ENCODE data around the gene RSAD1.

Gene RSAD1

DNA sequence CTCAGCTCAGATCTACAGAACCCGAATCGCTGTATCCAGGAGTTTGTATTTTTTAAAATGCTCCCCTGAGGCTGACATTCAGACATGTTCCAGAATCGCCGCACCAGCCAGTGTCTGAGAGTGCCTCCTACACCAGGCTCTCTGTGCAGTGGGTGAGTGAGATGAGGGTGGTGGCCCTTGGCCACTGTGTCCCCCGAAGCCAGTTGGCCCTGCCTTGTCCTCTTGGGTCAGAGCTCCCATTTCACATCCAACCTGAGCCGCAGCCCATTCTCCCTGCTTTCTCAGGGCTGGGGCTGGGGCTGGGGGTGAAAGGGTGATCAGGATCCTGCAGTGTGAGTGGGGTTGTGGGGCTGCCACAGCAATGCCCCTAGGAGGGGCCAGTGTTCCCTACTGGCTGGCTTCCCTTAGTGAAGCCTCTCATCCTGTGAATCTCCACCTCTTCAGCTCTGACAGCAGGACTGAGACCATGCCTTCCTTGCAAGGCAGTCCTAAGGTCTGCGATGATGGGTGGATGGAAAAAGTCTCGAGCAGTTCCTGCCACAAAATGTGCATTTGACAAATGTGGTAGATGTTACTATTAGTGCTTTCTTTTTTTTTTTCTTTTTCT, 16.7 kb downstream of the RSAD1 start:
- no peak for DNase-seq (ENCODE audit: low spot score)

DNA sequence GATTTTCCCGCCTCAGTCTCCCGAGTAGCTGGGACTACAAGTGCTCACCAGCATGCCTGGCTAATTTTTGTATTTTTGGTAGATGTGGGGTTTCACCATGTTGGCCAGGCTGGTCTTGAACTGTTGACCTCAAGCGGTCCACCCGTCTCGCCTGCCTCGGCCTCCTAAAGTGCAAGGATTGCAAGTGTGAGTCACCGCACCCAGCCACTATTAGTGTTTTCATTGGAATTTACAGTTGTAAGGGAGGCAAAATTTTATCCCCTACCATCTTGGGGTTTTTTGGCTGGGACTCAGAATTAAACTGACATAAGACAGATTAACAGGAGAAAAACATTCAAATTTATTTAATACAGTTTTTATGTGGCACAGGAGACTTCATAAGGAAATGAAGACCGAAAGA, 17.3 kb downstream of the RSAD1 start:
- DNase-seq (ENCODE audit: low spot score) = no peak

DNA sequence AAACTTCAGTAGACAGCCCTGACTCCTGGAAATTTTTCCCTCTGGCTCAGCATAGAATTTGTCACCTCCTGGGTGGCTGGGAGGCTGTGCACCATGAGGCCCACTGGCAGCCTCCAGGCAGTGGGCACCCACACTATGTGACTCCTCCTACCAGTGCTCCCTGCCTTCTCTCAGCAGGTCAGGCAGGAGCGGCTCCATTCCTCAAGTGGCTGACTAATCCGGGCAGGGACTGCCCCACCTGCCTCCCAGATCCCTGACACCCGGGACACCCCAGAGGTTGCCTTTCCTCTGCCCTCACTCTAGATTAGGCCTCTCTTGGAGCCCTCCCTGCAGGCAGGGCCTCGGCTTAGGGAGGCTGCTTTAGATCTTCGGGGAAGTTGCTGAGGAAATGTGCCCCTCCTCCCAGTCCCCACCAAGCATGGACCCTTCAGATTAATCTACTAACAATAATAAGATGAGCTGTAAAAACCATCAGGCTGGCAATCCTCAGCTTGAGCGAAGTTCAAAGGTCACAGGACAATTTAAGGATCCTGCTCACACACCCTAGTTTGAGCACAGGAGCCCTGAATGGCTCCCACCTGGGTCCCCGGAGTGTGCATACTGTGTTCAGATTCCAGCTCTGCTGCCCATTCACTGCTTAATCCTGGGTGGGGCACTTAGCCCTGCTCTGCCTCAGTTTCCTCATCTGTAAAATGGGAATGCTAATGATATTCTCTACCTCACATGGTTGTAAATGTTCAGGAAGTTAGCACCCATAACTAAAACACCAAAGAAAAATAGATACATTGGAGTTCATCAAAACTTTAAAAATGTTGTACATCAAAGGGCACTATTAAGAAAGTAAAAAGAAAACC, 19.6 kb downstream of the RSAD1 start:
- peak; percentile 66 for DNase-seq (ENCODE audit: low spot score)

DNA sequence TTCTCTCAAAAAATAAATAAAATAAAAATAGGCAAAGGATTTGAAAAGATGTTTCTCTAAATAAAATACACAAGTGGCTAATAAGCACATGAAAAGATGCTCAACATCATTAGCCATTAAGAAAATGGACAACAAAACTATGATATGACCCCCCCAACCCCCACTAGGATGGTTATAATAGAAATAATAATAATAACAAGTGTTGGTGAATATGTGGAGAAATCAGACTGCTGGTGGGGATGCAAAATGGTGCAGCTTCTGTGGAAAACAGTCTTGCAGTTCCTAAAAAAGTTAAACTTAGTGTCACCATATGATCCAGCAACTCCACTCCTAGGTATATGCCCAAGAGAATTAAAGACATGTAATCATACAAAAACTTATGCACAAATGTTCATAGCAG, 20.6 kb downstream of the RSAD1 start:
- no peak for DNase-seq (ENCODE audit: low spot score)

DNA sequence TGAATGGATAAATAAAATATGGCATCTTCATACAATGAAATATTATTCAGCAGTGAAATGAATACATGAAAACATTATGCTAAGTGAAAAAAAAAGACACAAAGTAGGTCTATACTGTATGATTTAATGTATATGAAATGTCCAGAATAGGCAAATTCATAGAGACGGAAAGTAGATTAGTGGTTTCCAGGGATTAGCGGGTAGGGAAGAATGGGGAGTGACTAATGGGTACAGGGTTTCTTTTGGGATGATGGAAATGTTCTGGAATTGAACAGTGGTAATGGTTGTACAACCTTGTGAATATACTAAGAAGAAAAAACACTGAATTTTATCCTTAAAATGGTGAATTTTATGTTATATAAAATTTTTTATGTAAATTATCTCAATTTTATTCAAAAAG, 21.1 kb downstream of the RSAD1 start:
- DNase-seq (ENCODE audit: low spot score) = no peak

DNA sequence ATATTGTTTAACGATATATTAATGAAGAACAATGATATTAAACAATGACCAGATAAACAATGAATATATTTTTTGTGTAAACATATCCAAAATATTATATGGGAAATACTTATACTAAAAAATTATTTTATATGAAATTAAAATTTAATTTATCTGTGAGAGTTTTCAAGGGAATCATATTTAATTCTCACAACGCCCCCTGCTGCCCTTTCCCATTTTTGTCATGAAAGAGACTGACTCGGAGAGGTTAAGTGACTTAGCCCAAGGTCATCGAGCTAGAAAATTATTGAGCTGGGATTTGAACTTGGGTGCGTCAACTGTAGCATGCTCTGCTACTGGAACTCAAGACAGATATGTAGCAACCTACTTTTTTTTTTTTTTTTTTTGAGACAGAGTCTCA, 22.4 kb downstream of the RSAD1 start:
- peak; percentile 15 for DNase-seq (ENCODE audit: low spot score)

DNA sequence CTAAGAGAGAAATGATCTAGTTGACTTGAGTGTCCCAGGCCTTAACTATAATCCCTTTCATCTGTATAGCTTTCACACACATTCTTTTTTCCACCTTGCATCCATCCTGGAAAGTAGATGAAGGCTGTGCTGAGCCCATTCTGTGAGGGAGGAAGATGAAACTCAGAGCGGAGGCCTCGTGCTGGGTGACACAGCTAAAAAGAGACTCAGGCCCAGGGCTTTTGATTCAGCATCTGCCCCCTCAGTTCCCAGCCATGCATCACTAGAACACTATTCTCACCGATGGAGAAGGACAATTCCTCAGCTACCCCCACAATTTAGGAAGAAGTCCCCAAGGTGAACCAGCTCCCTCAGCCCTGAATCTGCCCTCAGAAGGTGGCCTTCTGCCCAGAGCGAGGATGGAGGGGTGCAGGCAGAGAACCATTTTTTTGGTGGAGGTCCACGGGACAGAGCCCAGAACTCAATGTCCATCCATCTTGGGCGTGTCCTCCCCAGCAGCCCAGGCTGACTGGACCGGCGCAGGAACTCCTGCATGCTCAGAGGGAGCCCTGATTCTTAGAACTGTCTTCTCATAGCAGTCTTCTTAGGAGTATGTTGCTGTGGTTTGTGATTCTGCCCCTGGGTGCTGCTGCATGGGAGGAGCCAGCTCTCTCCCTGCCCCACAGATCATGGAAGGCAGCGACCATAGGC, 23.8 kb downstream of the RSAD1 start:
- DNase-seq (ENCODE audit: low spot score) = no peak

DNA sequence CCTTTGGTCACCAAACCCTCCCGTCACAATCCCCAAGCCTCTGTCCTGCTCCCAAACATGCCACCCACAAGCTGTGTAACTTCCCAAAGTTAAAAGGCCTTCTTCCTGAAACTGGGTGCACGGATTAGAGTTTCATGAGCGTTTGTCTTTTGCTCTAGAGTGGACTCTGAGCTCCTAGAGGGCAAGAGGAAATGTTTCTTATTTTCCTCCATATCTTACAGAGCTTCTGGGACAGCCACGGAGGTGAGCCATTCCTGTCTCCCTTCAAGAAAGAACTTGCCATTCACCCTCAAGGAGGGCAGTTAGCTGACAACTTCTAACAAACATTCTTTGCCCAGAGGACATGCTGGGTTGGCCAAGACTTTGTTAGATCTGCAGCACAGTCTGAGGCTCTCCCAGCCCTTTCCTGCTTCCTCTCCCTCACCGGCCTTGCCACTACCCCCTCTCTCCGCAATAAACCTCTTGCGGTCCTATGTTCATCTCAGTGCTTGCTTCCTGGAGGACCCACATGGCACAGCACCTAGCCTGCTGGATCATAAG, 27.0 kb downstream of the RSAD1 start:
- DNase-seq (ENCODE audit: low spot score) = no peak

DNA sequence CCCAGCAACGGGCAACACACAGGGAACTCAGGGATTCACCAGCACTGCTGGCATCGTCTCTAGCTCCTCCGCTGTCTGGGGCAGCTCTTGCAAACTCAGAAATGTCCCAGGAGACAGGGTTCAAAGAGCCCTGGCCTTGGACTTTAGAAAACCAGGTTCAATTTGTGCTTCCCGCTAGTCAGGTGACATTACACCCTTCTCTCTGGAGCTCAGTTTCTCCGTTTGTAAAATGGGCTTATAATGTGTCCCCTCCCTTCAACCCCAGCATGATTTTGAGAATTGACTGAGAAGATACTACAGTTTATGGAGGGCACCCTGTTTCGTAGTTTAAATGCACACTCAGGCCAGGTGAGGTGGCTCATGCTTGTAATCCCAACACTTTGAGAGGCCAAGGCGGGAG, 27.6 kb downstream of the RSAD1 start:
- DNase-seq (ENCODE audit: low spot score) = no peak

DNA sequence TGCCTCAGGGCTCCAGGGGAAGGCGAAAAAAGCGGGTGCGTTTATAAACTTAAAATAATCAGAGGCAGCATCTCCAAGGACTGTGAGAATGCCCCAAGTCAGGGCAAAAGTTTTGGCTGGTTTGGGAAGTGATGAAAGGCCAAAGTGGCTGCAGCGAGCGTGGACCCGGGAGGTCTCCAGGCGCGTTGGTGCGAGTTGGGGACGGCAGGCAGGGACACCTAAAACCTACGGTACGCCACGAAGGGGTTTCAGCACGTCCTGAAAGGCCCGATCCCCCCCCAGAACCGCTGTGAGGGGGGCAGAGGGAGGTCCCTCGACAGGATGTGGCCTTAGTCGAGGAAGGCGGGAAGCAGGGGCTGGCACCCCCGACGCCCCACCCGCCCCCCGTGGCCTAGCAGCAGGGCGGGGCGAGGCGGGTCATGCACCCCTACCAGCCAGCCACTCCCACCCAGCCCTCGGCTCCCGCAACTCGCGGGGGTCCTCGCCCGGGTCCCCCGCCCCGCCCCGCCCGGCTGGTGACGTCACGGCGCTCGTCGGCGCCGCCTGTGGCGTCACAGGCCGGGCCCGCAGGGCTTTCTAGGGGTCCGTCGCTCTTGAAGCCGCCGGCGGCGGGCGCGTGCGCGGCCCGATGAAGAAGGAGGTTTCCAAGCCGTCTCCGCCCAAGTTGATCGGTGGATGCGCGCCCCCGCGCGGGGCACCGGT, 29.4 kb downstream of the RSAD1 start, which contains the start of gene MYCBPAP:
Gene MYCBPAP, plus strand, starts transcription at position 569 of the 702 bp plus-strand sequence. CDS start 236 bp downstream, outside the sequence.
- DNase-seq (ENCODE audit: low spot score) = peak; percentile 85

DNA sequence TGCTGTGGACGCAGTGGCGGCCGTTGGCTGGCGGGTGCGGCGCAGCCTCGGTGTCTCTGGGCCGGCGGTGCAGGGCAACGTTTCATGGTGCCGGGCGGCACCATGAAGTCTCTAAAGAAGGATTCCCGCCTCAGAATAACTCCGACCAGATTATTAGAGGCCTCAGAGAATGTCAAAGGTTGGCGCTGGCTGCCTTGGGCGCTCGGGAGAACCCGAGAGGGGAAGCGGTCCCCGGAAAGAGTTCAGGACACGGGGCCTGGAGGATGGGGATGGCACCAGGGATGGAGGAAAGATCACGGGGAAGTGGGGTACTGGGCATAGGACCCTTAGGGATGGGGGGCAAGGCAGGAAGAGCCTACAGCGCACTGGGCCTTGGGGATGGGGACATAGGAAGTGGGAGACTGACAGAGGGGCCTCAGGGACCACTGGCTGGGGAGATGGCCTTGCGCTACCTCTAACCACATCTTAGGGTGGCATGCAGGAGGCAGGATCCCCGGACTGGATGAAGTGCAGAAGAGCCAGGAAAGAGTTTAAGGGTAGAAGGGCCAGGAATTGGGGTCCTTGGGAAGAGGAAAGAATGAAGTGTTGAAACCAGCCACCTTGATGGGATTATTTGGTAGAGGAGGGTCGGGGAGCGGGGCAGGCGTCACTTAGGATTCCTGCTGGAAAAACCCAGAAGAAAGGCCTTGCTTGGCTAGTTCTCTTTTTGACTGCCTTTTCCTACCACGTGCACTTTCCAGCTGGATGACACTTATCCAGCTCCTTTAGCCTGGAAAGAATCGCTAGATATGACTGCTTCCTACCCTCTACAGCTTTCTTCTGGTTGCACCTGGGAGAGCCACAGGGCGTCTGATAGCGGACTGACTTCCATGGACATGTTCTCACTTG, 30.2 kb downstream of the RSAD1 start:
- no peak for DNase-seq (ENCODE audit: low spot score)

DNA sequence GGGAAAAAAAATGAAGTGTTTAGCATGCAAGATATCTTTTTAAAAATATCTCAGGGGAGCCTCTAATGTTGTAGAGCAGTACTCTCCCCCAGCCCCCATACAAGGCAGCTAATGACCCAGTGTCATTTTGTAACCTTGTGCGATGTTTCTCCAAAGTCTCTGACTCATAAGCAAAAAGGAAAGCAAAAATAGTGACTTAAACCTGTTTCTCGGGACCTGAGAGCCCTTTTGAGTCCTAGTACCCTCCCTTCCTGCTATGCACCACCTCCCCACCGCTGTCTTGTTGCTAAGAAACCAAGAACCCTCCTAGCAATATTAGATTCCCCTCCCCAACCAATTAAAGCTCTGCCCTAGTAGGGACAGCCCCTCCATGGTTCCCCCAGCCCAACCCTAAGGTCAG, 32.4 kb downstream of the RSAD1 start:
- DNase-seq (ENCODE audit: low spot score) = no peak

DNA sequence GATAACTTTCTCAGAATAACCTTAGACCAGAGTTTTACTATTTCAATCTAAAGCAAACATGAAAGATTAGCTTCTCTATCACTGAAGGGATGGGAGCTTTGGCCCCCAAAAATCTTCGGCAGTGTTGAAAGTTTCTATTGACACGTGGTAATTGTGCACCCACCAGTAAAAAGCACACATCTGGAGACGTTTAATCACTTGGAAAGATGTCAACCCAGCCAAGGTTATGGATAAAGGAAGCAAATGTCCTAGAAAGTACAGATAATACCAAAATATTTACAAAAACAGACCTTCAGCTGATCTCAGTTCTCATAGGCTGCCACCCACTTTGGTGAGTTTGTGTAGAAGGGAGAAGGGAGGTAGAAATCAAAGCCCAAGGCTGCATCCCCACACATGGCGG, 34.8 kb downstream of the RSAD1 start:
- no peak for DNase-seq (ENCODE audit: low spot score)

DNA sequence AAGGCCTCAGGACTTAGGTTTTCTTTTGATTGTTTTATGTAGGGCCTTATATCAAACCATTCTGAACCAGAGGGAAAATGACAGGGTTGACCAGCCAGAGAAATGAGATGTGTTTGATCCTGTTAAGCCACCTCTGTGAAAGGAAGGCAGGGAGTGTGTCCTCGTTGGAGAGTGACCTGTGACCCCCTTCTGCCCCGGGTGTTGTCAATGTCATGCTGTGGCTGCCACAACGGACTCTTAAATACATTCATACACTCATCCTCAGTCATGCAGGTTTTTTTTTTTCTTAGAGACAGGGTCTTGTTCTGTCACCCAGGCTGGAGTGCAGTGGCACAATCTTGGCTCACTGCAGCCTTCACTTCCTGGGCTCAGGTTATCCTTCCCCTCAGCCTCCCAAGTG, 35.7 kb downstream of the RSAD1 start:
- no peak for DNase-seq (ENCODE audit: low spot score)

DNA sequence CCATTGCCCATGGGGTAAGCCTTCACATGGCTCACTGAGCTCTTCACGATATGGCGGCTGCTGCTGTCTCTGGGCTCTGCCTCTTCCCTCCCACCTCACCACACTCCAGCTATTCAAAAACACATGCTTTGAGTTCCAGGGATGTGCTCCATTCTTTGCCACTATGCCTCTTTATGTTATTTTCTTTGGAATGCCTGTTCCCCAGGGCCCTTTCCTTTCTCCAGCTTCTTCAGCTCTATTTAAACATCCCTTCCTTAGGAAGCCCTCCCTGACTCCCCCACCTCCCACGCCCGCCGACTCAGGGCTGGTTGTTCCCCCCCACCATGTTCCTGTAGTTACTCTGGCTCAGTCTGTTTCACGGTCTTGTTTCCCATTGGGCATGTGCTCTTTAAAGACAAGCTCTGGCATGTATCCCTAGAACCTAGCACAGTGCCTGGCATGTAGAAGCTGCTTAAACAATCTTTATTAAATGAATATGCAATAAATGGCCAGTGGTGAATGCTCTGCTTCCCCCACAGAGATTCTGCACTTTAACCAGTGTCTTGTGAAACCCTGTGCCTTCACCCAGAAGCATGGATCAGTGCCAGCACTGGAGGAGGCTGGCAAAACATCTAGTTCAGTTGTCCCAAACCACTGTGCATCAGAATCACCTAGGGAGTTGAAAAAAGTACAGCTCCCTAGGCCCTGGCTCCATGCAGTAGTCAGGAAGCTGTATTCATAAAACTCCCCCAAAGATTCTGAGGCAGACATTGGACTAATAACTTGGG, 36.5 kb downstream of the RSAD1 start:
- DNase-seq (ENCODE audit: low spot score) = no peak

DNA sequence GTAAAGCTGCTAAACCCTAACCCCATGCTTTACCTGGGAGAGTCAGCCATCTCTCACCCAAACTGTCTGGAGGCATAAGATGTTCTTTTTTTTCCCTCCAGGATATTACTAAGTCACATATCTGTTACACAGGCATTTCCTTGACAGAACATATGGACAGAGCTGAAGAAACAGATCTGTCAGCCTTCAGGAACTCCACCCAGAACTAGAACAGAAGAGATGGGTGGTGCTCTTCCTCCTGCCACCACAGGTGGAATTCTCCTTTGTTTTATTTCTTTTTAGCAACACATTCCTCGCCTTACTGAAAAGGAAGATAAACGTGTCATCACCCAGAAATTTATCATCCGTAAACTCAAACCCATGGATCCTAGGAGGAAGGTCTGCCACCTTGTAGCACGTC, 38.4 kb downstream of the RSAD1 start:
- no peak for DNase-seq (ENCODE audit: low spot score)

DNA sequence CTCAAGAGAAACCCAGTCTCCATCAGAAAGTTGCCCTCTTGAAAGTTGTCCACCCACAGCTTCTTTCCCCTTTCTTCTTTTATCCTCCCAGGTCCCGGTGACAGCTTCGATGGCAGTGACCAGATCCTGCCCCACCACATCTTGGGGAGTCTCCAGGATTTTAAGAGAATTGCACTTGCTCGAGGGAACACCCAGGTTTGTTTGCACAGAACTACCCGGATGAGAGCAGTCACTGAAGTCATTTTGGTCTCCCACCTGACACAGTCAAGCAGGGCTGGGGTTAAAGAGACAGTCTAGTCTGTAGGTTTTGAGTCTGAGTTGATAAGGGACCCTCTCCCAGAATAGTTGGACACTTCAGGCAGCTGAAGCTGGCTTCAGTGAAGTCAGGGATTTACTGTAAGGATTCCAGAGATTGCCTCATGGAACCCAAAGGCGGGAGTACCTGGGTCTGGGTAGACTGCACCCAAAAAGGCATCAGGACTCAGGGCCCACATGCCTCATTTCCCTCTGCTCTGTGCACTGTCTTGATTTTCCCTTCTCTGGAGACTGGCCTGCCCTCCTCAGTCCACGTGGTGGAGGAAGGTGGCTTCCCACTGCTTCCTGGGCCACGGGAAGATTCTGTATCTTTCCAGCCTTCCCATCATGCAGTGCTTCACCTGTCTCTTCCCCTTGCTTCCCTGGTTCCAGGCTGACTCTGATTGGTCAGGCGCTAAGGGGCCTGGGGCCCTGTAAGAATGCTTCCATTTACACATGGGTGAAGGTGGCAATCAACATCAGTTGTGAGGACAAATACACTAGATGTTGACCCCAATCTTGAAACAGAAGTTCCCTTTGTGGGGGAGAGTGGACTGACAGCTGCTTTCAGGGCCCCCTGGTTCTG, 39.1 kb downstream of the RSAD1 start:
- DNase-seq (ENCODE audit: low spot score) = no peak

DNA sequence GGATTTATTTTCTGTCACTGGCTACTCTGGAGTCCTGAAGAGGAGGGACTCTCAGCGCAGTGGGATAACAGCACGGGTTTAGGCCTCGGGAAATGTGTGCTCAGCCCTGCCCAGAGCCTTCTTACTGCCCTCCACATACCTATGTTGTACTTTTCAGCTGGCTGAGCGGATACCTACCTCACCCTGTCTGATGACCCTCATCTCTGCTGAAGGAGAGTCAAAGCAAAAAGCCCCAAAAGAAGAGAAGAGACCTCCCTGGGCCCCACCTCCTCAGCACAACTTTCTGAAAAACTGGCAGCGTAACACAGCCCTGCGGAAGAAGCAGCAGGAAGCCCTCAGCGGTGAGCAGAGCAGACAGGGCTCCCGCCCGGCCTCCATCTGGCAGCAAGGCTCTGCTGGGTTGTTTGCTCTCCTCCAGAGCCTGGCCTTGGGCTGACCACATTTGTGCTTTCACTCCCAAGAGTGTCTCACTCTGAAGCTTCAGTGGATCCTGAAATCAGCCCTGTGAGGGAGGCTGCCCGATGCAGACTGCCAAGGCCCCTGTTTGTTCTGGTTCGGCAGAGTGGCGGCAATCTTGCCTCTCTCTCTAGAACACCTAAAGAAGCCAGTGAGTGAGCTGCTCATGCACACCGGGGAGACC, 39.8 kb downstream of the RSAD1 start:
- no peak for DNase-seq (ENCODE audit: low spot score)
